ENCODE measurements around the gene TGFB3. TPM values are rescaled to one million over a fixed set of nuclear protein-coding genes. Genes with fewer than 3 reads are reported as not detected.

TGFB3 gene
- total and polyA plus RNA-seq, 9 of the 15 experiments (the other 6 are each of a cell fraction or from before 2014, with no cell fraction given): 0.39 to 2.0 (median 1.0) TPM

GRCh38 chr14:75913183-75913582, 68.6 kb downstream of the TGFB3 start:
- DNase-seq (ENCODE audit: extremely low read depth in 1 of 4, low spot score in 3 of 4): no peak
- no peak for ATAC-seq
- ChIA-PET POLR2A (no interaction called here), CTCF (ENCODE audit: low intra/inter-chr PET ratio) (no interaction called here)
- Histone ChIP-seq H3K27me3 (ENCODE audit: control insufficient read depth in 2 of 2, insufficient read depth in 2 of 2, low read length in 2 of 2) (no peaks in the 10 kb centered on the region), H3K27ac (ENCODE audit: extremely low read depth, low read depth, low read length) (no peak overlapping the region), H3K4me2 (ENCODE audit: insufficient read depth, low read length) (no peak overlapping the region), H3K9me1 (ENCODE audit: control insufficient read depth, insufficient read depth, low read length) (no peaks in the 10 kb centered on the region), H3K4me3 (no peak overlapping the region), H3K9ac (ENCODE audit: insufficient read depth in 1 of 2, low read depth in 2 of 2, low read length in 2 of 2) (no peak overlapping the region), H3K9me3 (replicated peaks; ENCODE audit: control insufficient read depth, insufficient read depth, low read depth, low read length) (no peaks in the 10 kb centered on the region), H4K20me1 (replicated peaks; ENCODE audit: control insufficient read depth, insufficient read depth, low read length) (no peaks in the 10 kb centered on the region), H3K79me2 (ENCODE audit: control insufficient read depth, insufficient read depth, low read length) (no peaks in the 10 kb centered on the region), H2AFZ (ENCODE audit: low read depth, low read length) (no peak overlapping the region), H3K4me1 (replicated peaks in 1 of 2; ENCODE audit: control insufficient read depth in 2 of 2, insufficient read depth in 2 of 2, low read length in 2 of 2) (peaks cover 0 to 2% of the 10 kb centered on the region in 2 experiments; a peak in 3 of 5 replicates), H3K36me3 (ENCODE audit: control insufficient read depth, insufficient read depth, low read length) (no peaks in the 10 kb centered on the region)
- TF ChIP-seq TEAD4 (IDR thresholded peaks at IDR 0.05; ENCODE audit: low read length) (no peak), TEAD4 (CRISPR knock-in tag; IDR thresholded peaks at IDR 0.05; ENCODE audit: borderline replicate concordance) (no peak), HOMEZ (CRISPR knock-in tag; IDR thresholded peaks at IDR 0.05) (no peak), ZNF408 (CRISPR knock-in tag; IDR thresholded peaks at IDR 0.05; ENCODE audit: low read depth) (no peak), DPF2 (IDR thresholded peaks at IDR 0.05) (no peak), E2F6 (IDR thresholded peaks at IDR 0.05; ENCODE audit: borderline replicate concordance in 1 of 2, extremely low read depth in 1 of 2, insufficient read depth in 1 of 2, insufficient read length in 1 of 2, low read depth in 1 of 2, low read length in 1 of 2, poor library complexity in 1 of 2, severe bottlenecking in 1 of 2) (no peak), PREB (CRISPR knock-in tag; IDR thresholded peaks at IDR 0.05) (no peak), MEF2A (IDR thresholded peaks at IDR 0.05; ENCODE audit: control insufficient read depth, low read depth, low read length) (no peak)
- WGBS (ENCODE audit: insufficient coverage, low coverage, missing lambda C conversion rate): 86% methylated on average over 2 of the region's 2 CpGs
- peak; percentile 29 for FAIRE-seq
- BruUV-seq (replicated peaks): no TSS peak
- in situ Hi-C loops (cut with MboI): no loop called here
- intact Hi-C loops (cut with micrococcal nuclease): no loop called here

Data from K562 (cell line).